Aorta (tissue), 5 donors: Measurements from ENCODE around the gene RGS6. TPM values are rescaled to one million over a fixed set of nuclear protein-coding genes. Genes with fewer than 3 reads are reported as not detected.
"Not testable (repeated sequence)": the region's sequence is repeated elsewhere in the genome, so short reads cannot be mapped to it uniquely, and the experiment has no call there.

Experiments used
- ATAC-seq: fragments of 200-7000 bp; cut with Tn5 transposase; one replicate; pipeline ENCODE4 v1.9.1; 2022; ENCODE audit warnings: moderate library complexity; ENCODE audit not compliant: low FRiP score
- DNase-seq, 2 donors: peaks; one replicate each; pipeline ENCODE4 v3.0.0-alpha.2; 2020
- H3K27ac ChIP-seq, 2 donors: one replicate each; pipeline ENCODE4 v1.5.1; 2013; ENCODE audit warnings: low read length in 2 of 2, mild to moderate bottlenecking in 2 of 2, moderate library complexity in 2 of 2, control low read depth in 1 of 2, inconsistent platforms in 1 of 2, low read depth in 1 of 2
- H3K27me3 ChIP-seq, 2 donors: one replicate each; pipeline ENCODE4 v1.6.1; 2013; ENCODE audit warnings: control low read depth in 1 of 2, low read length in 1 of 2, mild to moderate bottlenecking in 1 of 2, moderate library complexity in 1 of 2; ENCODE audit not compliant: insufficient read depth in 2 of 2, control insufficient read depth in 1 of 2
- H3K36me3 ChIP-seq, 2 donors: one replicate each; pipeline ENCODE4 v1.6.1; 2013; ENCODE audit warnings: control low read depth in 1 of 2, low read length in 1 of 2, mild to moderate bottlenecking in 1 of 2; ENCODE audit not compliant: insufficient read depth in 2 of 2, control insufficient read depth in 1 of 2
- H3K4me1 ChIP-seq, 2 donors: one replicate each; pipeline ENCODE4 v1.6.1; 2013; ENCODE audit warnings: low read length in 2 of 2, control low read depth in 1 of 2, mild to moderate bottlenecking in 1 of 2, moderate library complexity in 1 of 2; ENCODE audit not compliant: insufficient read depth in 2 of 2, control insufficient read depth in 1 of 2
- H3K4me3 ChIP-seq, 2 donors: one replicate each; pipeline ENCODE4 v1.5.1; 2013; ENCODE audit warnings: low read length in 2 of 2, control low read depth in 1 of 2, mild to moderate bottlenecking in 1 of 2
- H3K9me3 ChIP-seq: one replicate; pipeline ENCODE4 v1.6.1; 2013; ENCODE audit warnings: mild to moderate bottlenecking, low read length; ENCODE audit not compliant: control insufficient read depth
- WGBS, 2 donors: extraction: QIAGEN DNeasy Blood & Tissue Kit; methylation state at CpG; one replicate each; pipeline ENCODE4 v1.1.7; 2013; 5-methylcytosine and 5-hydroxymethylcytosine counted together
- intact Hi-C, 2 donors: fragments of 100-400 bp; cut with DNase I; formaldehyde crosslinking; loops; one replicate each; pipeline versions ENCODE4 v1.14.2 to v1.15.0; 2022
- polyA plus RNA-seq, 2 donors: library from polyadenylated mRNA; stranded (reverse); fragments of 200-250 nt; gene quantifications; one replicate each; pipeline ENCODE4 v1.2.3, GENCODE V29; 2013
- total RNA-seq, 2 donors: library from RNA; stranded (reverse); fragmentation: NEBNext Ultra II Directional; extraction: Animal tissue kit (Norgen Biotek cat#: 25700); gene quantifications; one replicate each; pipeline ENCODE4 v1.2.1, GENCODE V29; 2021
- donor health status: healthy with polysubstance abuse.
- donor health status: Bipolar disorder and iron deficiency.
- donor health status: DM: no; HTN: no; CAD: no.
- donor health status: DM: no; HTN: no; CAD: no.
- donor health status: DM: yes; HTN: yes; CAD: no.

Gene RGS6
- total and polyA plus RNA-seq, 4 donors: 0.05 to 2.0 (median 1.8) TPM; not detected in 1

- Histone ChIP-seq H3K27me3 (no peaks in the 10 kb centered on the region), H3K36me3 (no peaks in the 10 kb centered on the region), H3K27ac (no peak overlapping the region), H3K4me3 (no peak overlapping the region), H3K9me3 (no peaks in the 10 kb centered on the region), H3K4me1 (no peaks in the 10 kb centered on the region)
- intact Hi-C loops: no loop called here
- WGBS, 2 donors: 65 to 66% methylated on average over 8 of the region's 8 CpGs
- ATAC-seq (no peak), DNase-seq (no peak)
Observed at GRCh38 chr14:72476657-72477499, 544.6 kb downstream of the RGS6 start.

GRCh38 chr14:72477578-72477977 is 545.3 kb downstream of the RGS6 start:
- H3K9me3 ChIP-seq, ATAC-seq, H3K36me3 ChIP-seq, H3K27ac ChIP-seq, DNase-seq, H3K4me3 ChIP-seq, H3K4me1 ChIP-seq, H3K27me3 ChIP-seq, intact Hi-C loops: not testable (repeated sequence)
- WGBS, 2 donors: 65 to 71% methylated on average over 5 of the region's 5 CpGs

GRCh38 chr14:72478471-72478893 is 546.3 kb downstream of the RGS6 start:
- no peaks in the 10 kb centered on the region for H3K4me1 ChIP-seq
- peaks cover 2% of the 10 kb centered on the region for H3K9me3 ChIP-seq
- 34 to 45% methylated on average over 8 of the region's 8 CpGs for WGBS, 2 donors
- ATAC-seq (no peak), DNase-seq (no peak)
- H3K4me3 ChIP-seq: no peak overlapping the region
- no peaks in the 10 kb centered on the region for H3K36me3 ChIP-seq
- intact Hi-C loops: no loop called here
- no peak overlapping the region for H3K27ac ChIP-seq
- no peaks in the 10 kb centered on the region for H3K27me3 ChIP-seq

- no peak for DNase-seq
- no peak overlapping the region for H3K4me3 ChIP-seq
- no peak overlapping the region for H3K27ac ChIP-seq
- ATAC-seq: no peak
- H3K27me3 ChIP-seq: no peaks in the 10 kb centered on the region
- H3K9me3 ChIP-seq: peaks cover 2% of the 10 kb centered on the region
- intact Hi-C loops: no loop called here
- H3K36me3 ChIP-seq: no peaks in the 10 kb centered on the region
- WGBS, 2 donors: 57 to 63% methylated on average over 3 of the region's 3 CpGs
- H3K4me1 ChIP-seq: no peaks in the 10 kb centered on the region
Observed at GRCh38 chr14:72479461-72479931, 547.3 kb downstream of the RGS6 start.

GRCh38 chr14:72480464-72481243 is 548.4 kb downstream of the RGS6 start:
- no peak overlapping the region for H3K27ac ChIP-seq
- no peaks in the 10 kb centered on the region for H3K4me1 ChIP-seq
- H3K9me3 ChIP-seq: peaks cover 2% of the 10 kb centered on the region
- H3K27me3 ChIP-seq: no peaks in the 10 kb centered on the region
- ATAC-seq (no peak), DNase-seq (no peak)
- H3K4me3 ChIP-seq: no peak overlapping the region
- H3K36me3 ChIP-seq: no peaks in the 10 kb centered on the region
- 57 to 63% methylated on average over 13 of the region's 13 CpGs for WGBS, 2 donors
- intact Hi-C loops: no loop called here

- Histone ChIP-seq H3K4me3 (no peak overlapping the region), H3K27me3 (no peaks in the 10 kb centered on the region), H3K27ac (no peak overlapping the region), H3K36me3 (no peaks in the 10 kb centered on the region), H3K9me3 (peaks cover 9% of the 10 kb centered on the region), H3K4me1 (no peaks in the 10 kb centered on the region)
- 88% methylated on average over 3 of the region's 3 CpGs for WGBS, 2 donors
- intact Hi-C loops: no loop called here
- ATAC-seq (no peak), DNase-seq (no peak)
Observed at GRCh38 chr14:72483311-72483710, 551.1 kb downstream of the RGS6 start.

- intact Hi-C loops: no loop called here
- WGBS, 2 donors: 68 to 70% methylated on average over 1 of the region's 1 CpG
- no peaks in the 10 kb centered on the region for H3K36me3 ChIP-seq
- DNase-seq (no peak), ATAC-seq (no peak)
- H3K27ac ChIP-seq: no peak overlapping the region
- H3K27me3 ChIP-seq: no peaks in the 10 kb centered on the region
- peaks cover 9% of the 10 kb centered on the region for H3K9me3 ChIP-seq
- H3K4me1 ChIP-seq: no peaks in the 10 kb centered on the region
- H3K4me3 ChIP-seq: no peak overlapping the region
Observed at GRCh38 chr14:72485695-72486094, 553.5 kb downstream of the RGS6 start.

GRCh38 chr14:72488514-72488913 is 556.3 kb downstream of the RGS6 start:
- Histone ChIP-seq H3K27ac (no peak overlapping the region), H3K36me3 (no peaks in the 10 kb centered on the region), H3K9me3 (peaks cover 7% of the 10 kb centered on the region), H3K27me3 (no peaks in the 10 kb centered on the region), H3K4me3 (no peak overlapping the region), H3K4me1 (no peaks in the 10 kb centered on the region)
- ATAC-seq: no peak
- no peak for DNase-seq
- 90 to 95% methylated on average over 2 of the region's 2 CpGs for WGBS, 2 donors
- intact Hi-C loops: no loop called here
